K562 treated with DMSO at 1 percent for 4 hours (cell line): Measurements from ENCODE around the gene ABCA1. TPM values are rescaled to one million over a fixed set of nuclear protein-coding genes. Genes with fewer than 3 reads are reported as not detected.

Source experiments
- total RNA-seq: library from RNA; unstranded; fragments of 300-600 nt; gene quantifications from 2 replicates; pipeline ENCODE4 v1.2.3, GENCODE V29; 2022; ENCODE audit not compliant: insufficient read depth

ABCA1 gene, protein sequence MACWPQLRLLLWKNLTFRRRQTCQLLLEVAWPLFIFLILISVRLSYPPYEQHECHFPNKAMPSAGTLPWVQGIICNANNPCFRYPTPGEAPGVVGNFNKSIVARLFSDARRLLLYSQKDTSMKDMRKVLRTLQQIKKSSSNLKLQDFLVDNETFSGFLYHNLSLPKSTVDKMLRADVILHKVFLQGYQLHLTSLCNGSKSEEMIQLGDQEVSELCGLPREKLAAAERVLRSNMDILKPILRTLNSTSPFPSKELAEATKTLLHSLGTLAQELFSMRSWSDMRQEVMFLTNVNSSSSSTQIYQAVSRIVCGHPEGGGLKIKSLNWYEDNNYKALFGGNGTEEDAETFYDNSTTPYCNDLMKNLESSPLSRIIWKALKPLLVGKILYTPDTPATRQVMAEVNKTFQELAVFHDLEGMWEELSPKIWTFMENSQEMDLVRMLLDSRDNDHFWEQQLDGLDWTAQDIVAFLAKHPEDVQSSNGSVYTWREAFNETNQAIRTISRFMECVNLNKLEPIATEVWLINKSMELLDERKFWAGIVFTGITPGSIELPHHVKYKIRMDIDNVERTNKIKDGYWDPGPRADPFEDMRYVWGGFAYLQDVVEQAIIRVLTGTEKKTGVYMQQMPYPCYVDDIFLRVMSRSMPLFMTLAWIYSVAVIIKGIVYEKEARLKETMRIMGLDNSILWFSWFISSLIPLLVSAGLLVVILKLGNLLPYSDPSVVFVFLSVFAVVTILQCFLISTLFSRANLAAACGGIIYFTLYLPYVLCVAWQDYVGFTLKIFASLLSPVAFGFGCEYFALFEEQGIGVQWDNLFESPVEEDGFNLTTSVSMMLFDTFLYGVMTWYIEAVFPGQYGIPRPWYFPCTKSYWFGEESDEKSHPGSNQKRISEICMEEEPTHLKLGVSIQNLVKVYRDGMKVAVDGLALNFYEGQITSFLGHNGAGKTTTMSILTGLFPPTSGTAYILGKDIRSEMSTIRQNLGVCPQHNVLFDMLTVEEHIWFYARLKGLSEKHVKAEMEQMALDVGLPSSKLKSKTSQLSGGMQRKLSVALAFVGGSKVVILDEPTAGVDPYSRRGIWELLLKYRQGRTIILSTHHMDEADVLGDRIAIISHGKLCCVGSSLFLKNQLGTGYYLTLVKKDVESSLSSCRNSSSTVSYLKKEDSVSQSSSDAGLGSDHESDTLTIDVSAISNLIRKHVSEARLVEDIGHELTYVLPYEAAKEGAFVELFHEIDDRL (N-terminal part only)
- total RNA-seq: not detected in 2 replicates

DNA sequence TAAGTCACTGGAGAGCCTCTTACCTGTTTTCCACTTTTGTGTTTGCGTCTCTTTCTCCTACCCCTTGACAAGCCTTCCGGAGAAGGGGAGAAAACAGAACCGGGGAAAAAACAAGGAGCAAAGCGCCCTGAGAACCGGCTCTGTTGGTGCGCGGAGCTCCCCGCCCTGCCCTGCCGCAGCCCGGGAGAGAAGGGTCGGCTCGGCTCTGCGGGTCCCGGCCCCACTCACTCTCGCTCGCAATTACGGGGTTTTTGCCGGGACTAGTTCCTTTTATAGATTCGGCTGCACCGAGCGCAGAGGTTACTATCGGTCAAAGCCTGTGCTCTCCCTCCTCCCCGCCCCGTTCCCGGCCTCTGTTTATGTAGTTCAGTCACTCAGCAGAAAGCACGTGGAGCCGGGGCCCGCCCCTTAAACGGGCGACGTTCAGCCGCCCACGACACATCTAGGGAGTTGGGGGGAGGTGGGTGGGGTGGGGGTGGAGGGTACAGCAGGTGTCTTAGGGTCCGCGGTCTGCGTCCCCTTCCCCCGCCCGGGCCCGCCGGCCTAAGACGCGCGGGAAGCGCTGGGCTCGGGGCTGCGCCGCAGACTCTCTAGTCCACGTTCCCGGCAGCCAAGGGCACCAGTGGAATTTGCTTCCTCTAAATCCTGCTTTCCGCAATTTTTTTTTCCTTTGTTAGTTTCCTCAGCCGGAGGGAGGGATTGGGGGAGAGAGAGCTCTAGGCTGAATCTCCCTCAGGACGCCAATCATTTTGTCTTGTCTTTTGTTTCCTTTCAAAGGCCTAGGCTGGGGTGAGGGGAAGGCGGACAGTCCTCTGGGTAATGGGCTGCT lies at the start of gene ABCA1:
TSS of gene ABCA1 (minus strand) at position 244 of the 829 bp plus-strand sequence. CDS start 24,476 bp downstream, outside the sequence.

DNA sequence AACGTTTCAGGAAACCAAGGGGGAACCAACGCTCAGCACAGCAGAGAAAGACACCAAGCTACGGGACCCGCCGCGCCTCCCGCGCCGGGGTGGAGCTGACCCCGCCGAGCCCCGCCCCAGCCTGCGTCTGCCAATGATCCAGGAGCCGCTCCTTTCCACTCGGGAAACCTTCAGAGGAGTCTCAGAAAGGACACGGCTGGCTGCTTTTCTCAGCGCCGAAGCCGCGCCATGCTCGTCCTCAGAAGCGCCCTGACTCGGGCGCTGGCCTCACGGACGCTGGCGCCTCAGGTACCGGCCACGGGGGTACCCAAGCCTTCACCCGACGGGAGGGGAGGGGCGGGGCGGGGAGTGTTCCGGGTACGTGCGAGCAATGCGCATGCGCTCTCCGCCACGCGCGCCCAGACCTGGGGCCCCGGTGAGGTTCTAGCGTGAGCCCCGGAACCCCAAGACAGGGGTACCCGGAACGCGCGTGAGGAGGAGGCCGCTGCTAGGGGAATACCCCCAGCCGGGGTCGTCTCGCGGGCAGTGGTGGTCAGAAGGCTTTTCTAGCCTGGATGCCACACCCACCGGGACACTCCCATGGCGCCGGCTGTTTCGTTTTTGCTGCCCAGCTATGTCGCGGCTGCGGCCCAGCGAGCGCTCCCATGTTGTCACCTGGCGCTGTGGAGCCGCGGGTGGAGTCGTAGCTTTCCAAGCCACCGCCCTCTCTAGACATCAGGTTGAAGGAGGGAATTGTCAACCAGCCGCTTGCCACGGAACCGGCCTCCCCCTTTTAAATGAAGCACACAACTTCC lies 180.2 kb downstream of the ABCA1 start, which contains the start of gene NIPSNAP3A:
TSS of gene NIPSNAP3A (plus strand) at position 119 of the 794 bp plus-strand sequence. CDS start at position 229, 110 bp downstream.

Other genes starting within 250 kb of the ABCA1 start
- gene OR13D1, start 233.6 kb downstream of the ABCA1 start, total RNA-seq: not detected in 2 replicates
- 24.0 and 24.1 TPM in 2 replicates for gene NIPSNAP3A, start 180.5 kb downstream of the ABCA1 start, total RNA-seq
- 1.5 and 2.1 TPM in 2 replicates for gene NIPSNAP3B, start 164.0 kb downstream of the ABCA1 start, total RNA-seq